Right atrium auricular region (tissue), 2 donors: Measurements from ENCODE around the gene OR13C3. TPM values are rescaled to one million over a fixed set of nuclear protein-coding genes. Genes with fewer than 3 reads are reported as not detected.

Experiments
- DNase-seq: peaks from one replicate; pipeline ENCODE4 v3.0.0-alpha.2; 2019; ENCODE audit warnings: low spot score
- H3K27ac ChIP-seq, 2 donors: fragments of 200-600 bp; sonication (generic); 1 replicate in 1 of 2; 2 replicates in 1 of 2; pipeline ENCODE4 v1.5.1; 2016 to 2019
- H3K27me3 ChIP-seq, 2 donors: fragments of 200-600 bp; sonication (generic); one replicate each; pipeline versions ENCODE4 v1.5.1 to v1.6.0; 2017 to 2019
- H3K36me3 ChIP-seq: fragments of 200-600 bp; sonication (generic); one replicate; pipeline ENCODE4 v1.5.1; 2016
- H3K4me1 ChIP-seq, 2 donors: fragments of 200-600 bp; sonication (generic); one replicate each; pipeline versions ENCODE4 v1.5.1 to v1.6.0; 2017 to 2019
- H3K4me3 ChIP-seq, 2 donors: fragments of 200-600 bp; sonication (generic); 1 replicate in 1 of 2; 2 replicates in 1 of 2; pipeline ENCODE4 v1.5.1; 2017 to 2019; ENCODE audit warnings: mild to moderate bottlenecking in 1 of 2, moderate library complexity in 1 of 2
- H3K9me3 ChIP-seq, 2 donors: fragments of 200-600 bp; sonication (generic); one replicate each; pipeline ENCODE4 v1.5.1; 2019
- total RNA-seq, 2 donors: library from RNA; depleted of rRNA; stranded (reverse); fragments of >200 nt; gene quantifications; one replicate each; pipeline ENCODE4 v1.1.0, GENCODE V29; 2016
- TF ChIP-seq, protein P1 (sequence below), 2 donors: fragments of 200-600 bp; sonication (generic); IDR thresholded peaks; one replicate each; pipeline ENCODE4 v1.5.1; 2019; ENCODE audit warnings: antibody characterized with exemption in 2 of 2

The OR13C3 gene
- not detected for total RNA-seq

DNA sequence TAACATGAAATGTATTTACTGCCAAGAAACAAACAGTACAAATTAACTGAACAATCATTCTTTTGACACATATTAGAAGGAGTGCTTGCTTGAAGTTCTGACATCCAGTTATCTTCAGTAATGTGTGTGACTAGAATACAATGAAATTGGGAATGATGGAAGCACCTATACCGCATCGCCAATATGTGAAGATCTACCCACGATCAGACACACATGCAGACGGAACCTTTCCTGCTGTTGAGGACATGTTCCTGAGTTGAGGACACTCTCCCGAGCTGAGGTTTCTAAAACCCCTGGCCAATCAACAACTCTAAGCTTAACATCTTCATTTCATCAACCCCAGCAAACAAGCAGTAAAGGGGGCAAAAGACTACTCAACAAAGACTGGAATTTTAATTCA, at the start of gene OR13C3:
OR13C3 (minus strand) TSS at position 101 of the 400 bp plus-strand sequence. CDS start 133 bp downstream, outside the sequence.
- TF ChIP-seq, protein P1, sequence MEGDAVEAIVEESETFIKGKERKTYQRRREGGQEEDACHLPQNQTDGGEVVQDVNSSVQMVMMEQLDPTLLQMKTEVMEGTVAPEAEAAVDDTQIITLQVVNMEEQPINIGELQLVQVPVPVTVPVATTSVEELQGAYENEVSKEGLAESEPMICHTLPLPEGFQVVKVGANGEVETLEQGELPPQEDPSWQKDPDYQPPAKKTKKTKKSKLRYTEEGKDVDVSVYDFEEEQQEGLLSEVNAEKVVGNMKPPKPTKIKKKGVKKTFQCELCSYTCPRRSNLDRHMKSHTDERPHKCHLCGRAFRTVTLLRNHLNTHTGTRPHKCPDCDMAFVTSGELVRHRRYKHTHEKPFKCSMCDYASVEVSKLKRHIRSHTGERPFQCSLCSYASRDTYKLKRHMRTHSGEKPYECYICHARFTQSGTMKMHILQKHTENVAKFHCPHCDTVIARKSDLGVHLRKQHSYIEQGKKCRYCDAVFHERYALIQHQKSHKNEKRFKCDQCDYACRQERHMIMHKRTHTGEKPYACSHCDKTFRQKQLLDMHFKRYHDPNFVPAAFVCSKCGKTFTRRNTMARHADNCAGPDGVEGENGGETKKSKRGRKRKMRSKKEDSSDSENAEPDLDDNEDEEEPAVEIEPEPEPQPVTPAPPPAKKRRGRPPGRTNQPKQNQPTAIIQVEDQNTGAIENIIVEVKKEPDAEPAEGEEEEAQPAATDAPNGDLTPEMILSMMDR (IDR thresholded peaks at IDR 0.05): no peak
- no peak within 1 kb of the TSS for H3K4me3 ChIP-seq
- no peaks in the 10 kb centered on the region for H3K9me3 ChIP-seq
- no peaks in the 10 kb centered on the region for H3K4me1 ChIP-seq
- DNase-seq: no peak
- no peak within 1 kb of the TSS for H3K27ac ChIP-seq
- H3K36me3 ChIP-seq: no peaks in the 10 kb centered on the region
- no peaks in the 10 kb centered on the region for H3K27me3 ChIP-seq

DNA sequence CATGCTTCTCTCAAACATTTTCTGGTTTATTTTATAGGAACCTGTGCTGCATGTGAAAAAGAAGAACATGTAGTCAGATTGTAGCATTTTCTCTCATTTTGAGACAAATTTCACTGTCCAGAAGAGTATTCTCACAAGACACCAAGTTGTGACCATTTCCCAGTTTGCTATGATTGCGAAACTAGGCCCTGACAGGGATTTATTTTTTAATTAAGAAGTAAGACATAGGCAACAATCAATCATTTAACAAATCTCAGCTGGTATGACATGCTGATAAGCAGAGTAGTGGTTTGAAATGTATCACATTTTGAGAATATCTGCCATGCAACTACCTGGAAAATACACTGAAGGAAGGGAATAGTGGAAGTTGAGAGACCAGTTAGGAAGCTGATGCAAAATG, 43.9 kb upstream of the OR13C3 start:
- Histone ChIP-seq H3K4me1 (no peaks in the 10 kb centered on the region), H3K27ac (no peak overlapping the region), H3K9me3 (no peaks in the 10 kb centered on the region), H3K36me3 (no peaks in the 10 kb centered on the region), H3K27me3 (no peaks in the 10 kb centered on the region), H3K4me3 (no peak overlapping the region)
- TF ChIP-seq, protein P1 (IDR thresholded peaks at IDR 0.05): no peak
- DNase-seq: no peak

DNA sequence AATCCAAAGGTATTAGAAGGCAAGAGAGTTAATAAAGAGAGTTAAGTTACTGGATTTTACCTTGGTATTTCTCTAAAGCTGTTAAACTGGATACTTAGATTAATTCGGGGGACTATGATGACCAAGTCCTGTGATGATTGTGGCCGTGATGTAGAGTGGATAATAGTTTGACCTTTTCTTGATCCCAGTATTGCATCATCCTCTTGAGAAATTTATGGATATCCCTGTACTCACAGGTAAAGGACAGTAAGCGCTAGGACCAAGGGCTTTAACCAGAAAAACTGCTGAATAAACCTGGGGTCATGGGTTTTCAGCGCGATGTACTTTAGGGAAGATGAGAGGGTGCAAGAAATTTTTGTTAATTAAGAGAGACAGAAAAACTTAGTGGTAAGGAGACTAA, 40.6 kb upstream of the OR13C3 start:
- Histone ChIP-seq H3K4me1 (no peaks in the 10 kb centered on the region), H3K9me3 (peaks cover 0 to 10% of the 10 kb centered on the region in 2 donors), H3K4me3 (no peak overlapping the region), H3K27me3 (no peaks in the 10 kb centered on the region), H3K27ac (no peak overlapping the region), H3K36me3 (no peaks in the 10 kb centered on the region)
- no peak for DNase-seq
- TF ChIP-seq, protein P1 (IDR thresholded peaks at IDR 0.05): no peak

DNA sequence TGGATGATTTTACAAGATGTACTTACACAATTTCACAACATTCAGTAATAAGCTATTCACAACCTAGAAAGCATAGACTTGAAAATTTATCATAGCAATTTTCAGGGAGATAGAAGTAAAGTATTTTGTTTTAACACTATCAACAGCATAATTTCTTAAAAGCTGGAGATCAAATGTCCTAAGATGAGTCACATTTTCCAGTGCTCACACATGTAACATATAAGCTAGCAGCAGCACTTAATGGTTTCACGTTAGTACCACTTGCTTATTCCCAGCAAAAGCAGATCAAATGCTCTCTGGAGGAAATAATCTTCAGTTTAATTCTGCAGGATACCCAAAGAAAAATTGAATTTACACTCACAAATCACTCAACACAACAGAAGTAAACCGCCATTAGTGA, 38.8 kb upstream of the OR13C3 start:
- H3K27me3 ChIP-seq: no peaks in the 10 kb centered on the region
- TF ChIP-seq, protein P1 (IDR thresholded peaks at IDR 0.05): no peak
- H3K9me3 ChIP-seq: peaks cover 0 to 11% of the 10 kb centered on the region in 2 donors
- H3K27ac ChIP-seq: no peak overlapping the region
- no peaks in the 10 kb centered on the region for H3K4me1 ChIP-seq
- DNase-seq: no peak
- no peak overlapping the region for H3K4me3 ChIP-seq
- no peaks in the 10 kb centered on the region for H3K36me3 ChIP-seq

DNA sequence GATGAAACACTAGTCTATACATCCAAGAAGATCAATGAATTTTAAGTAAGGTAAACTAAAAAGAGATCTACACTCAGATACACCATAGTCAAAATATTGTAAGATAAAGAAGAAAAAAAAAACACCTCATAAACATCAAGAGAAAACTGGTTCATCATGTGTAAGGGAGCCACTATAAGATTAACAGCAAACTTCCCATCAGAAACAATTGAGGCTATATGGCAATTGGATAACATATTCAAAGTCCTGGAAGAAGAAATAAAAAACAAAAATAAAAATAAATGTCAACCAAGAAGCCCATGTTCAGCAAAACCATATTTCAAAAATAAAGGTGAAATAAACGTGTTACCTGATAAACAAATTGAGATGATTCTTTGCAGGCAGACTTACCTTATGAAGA, 36.0 kb upstream of the OR13C3 start:
- H3K36me3 ChIP-seq: no peaks in the 10 kb centered on the region
- peaks cover 0 to 11% of the 10 kb centered on the region in 2 donors for H3K9me3 ChIP-seq
- no peaks in the 10 kb centered on the region for H3K27me3 ChIP-seq
- no peak for DNase-seq
- H3K4me3 ChIP-seq: no peak overlapping the region
- TF ChIP-seq, protein P1 (IDR thresholded peaks at IDR 0.05): no peak
- H3K27ac ChIP-seq: no peak overlapping the region
- H3K4me1 ChIP-seq: no peaks in the 10 kb centered on the region

DNA sequence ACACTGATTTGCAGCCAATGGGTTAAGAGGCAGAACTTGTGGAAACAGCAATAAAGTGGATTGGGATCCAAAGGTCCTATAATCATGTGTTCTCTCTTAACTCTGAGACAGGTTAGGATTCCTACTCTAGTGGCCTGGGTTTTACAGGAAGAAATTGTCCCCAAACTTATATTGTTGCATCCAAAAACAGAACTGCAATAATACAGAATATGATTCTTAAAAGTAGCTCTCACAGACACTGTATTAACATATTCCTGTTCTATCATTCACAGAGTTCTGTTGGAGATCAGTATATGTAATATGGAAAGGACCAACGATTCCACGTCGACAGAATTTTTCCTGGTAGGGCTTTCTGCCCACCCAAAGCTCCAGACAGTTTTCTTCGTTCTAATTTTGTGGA, 32.2 kb upstream of the OR13C3 start, which contains the start of gene OR13C8:
OR13C8 (plus strand) TSS at position 301 of the 400 bp plus-strand sequence; CDS start at position 301, 0 bp downstream.
- no peaks in the 10 kb centered on the region for H3K27me3 ChIP-seq
- H3K9me3 ChIP-seq: peaks cover 0 to 11% of the 10 kb centered on the region in 2 donors
- H3K36me3 ChIP-seq: no peaks in the 10 kb centered on the region
- no peak within 1 kb of the TSS for H3K27ac ChIP-seq
- H3K4me1 ChIP-seq: no peaks in the 10 kb centered on the region
- TF ChIP-seq, protein P1 (IDR thresholded peaks at IDR 0.05): no peak
- H3K4me3 ChIP-seq: no peak within 1 kb of the TSS
- DNase-seq: no peak
